Superior temporal gyrus (tissue), 1 donor: ENCODE data around the gene LRRC72.
"Not testable (repeated sequence)": the region's sequence is repeated elsewhere in the genome, so short reads cannot be mapped to it uniquely, and the experiment has no call there.

Source experiments
- DNase-seq: peaks from one replicate; pipeline ENCODE4 v3.0.0-alpha.2; 2016; ENCODE audit errors: extremely low spot score

LRRC72 gene

GRCh38 chr7:16579216-16579615 is 52.6 kb downstream of the LRRC72 start:
- DNase-seq: no peak

- no peak for DNase-seq
Measured at GRCh38 chr7:16581286-16581685, 54.7 kb downstream of the LRRC72 start.

DNA sequence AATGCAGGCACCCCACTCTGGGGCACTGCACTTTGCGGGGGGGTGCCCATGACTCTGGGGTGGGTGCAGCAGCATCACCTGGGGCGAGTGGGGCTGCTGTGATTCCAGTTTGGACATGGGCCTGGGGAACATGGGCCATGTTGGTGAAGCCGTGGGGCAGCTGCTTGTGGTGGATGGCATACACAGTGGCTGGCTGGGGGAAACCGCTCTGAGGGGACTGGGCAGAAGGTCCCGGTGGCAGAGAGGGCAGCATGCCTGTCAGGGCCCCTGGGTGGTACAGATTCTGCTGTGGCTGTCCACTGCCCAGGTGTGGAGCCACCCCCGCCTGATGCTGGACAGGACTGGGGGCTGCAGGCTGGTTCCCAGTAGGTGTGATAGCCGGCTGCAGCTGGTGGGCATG is 57.2 kb downstream of the LRRC72 start:
- no peak for DNase-seq

DNA sequence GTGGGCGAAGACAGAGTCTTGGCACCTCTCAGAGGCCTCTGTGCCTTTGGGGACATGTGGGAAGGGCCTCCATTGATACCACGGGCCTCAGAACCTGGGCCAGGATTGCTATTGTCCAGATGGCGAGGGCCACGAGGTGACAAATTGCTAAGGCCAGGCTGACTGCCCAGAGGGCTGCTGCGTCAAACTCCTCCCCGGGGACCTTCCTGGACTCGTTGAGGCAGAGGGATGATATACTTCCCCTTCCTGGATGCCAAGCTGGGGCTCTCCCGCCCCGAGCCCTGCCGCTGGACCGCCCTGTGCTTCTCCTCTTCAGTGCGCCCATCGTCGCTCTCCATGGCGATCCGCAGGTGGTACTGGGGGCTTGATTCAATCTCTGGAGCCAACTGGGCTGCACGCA is 58.9 kb downstream of the LRRC72 start:
- no peak for DNase-seq

GRCh38 chr7:16586081-16586874 is 59.7 kb downstream of the LRRC72 start:
- DNase-seq: no peak

DNA sequence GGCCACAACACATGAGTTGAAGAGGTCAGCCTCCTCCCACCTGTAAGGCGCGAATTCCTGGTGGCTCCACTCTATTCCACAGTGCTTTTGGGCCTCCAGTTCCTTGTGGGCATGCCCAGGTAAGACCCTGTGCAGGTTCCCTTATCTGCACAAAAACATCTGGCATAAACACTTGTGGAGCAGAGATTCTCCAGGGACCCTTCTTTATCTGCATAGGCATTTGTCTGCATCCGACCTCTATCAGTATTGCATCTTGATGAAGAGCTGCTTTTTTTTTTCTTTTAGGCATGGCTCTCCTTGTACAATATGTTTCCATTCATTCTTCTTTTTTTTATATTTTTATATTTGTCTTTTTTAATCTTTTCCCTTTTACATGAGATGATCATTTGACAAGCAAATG is 60.5 kb downstream of the LRRC72 start:
- no peak for DNase-seq

DNA sequence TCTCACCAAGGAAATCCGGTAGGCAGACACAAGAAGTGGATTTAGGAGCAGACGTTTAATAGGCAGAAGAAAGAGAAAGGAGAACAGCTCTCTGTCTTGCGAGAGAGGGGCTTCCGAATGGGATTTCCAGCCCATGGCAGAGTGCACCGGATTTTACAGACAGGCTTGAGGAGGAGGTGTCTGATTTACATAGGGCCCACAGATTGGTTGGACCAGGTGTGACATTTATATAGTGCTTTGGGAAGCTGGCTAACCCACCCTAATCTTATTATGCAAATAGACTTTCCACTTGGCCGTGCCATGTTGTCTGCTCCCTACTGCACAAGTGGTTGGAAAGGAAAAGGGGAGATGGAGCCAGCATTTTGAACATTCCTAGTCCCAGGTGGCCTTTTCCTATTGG is 61.2 kb downstream of the LRRC72 start:
- DNase-seq: no peak

DNA sequence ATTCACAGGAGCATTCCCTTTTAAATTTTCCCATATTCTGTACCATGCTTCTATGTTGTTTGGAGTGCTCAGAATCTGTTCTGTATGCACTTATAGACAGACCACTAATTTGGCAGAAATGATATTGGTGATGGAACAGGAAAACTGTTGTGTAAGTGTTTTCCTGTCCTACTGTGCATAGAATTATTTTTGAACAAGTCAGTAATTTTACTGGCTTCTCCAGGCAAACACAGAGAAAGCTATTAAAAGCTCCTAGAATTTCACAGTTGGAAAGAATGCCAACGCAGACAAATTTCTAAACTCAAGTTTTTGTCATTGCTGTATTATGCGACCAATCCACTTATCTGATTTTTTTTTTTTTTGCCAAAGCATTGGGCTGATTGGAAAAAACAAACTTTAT is 63.3 kb downstream of the LRRC72 start:
- peak; percentile 65 for DNase-seq

DNA sequence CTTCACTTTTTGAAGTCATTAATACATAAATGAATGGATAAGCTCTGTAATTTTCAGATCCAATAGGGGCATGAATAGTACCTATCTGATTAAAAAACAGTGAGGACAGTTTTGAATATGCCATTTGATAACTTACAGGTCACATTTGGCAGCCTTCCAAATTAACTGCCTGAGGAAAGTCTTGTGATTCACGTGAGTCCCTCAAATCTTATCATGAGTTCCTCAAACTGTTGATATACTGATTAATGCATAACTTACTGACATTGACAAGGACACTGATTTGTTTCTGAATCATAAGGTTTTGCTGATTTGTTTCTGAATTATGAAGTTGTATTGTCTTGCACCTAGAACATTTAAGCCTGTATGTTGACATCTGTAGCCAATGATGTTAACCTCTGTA is 63.8 kb downstream of the LRRC72 start:
- no peak for DNase-seq

GRCh38 chr7:16592395-16592794 is 65.8 kb downstream of the LRRC72 start:
- no peak for DNase-seq

- DNase-seq: no peak
Measured at GRCh38 chr7:16594061-16594460, 67.4 kb downstream of the LRRC72 start.

GRCh38 chr7:16594676-16595075 is 68.1 kb downstream of the LRRC72 start:
- no peak for DNase-seq

GRCh38 chr7:16595596-16595995 is 69.0 kb downstream of the LRRC72 start:
- DNase-seq: not testable (repeated sequence)

- DNase-seq: no peak
Measured at GRCh38 chr7:16598015-16598414, 71.4 kb downstream of the LRRC72 start.

DNA sequence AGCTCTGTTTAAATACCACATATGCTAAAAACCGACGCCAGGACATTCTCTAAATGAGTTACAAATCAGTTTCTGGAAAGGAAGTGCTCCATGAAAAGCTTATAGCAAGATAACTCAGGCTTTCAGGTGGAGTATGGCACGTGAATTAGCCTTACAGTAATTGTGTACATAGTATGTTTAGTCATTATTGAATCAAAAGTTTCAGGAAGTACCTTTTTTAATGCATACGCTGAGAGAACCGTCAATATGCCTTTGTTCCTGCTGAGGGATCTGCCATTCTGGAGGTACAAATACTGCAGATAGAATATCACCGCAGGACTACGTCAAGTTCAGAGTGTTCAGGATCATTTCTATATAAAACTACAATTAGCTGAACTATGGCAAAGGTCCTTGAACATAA is 73.2 kb downstream of the LRRC72 start:
- DNase-seq: no peak

GRCh38 chr7:16603633-16604032 is 77.0 kb downstream of the LRRC72 start:
- DNase-seq: no peak

GRCh38 chr7:16604054-16604453 is 77.4 kb downstream of the LRRC72 start:
- DNase-seq: peak; percentile 64

- no peak for DNase-seq
Measured at GRCh38 chr7:16606704-16607103, 80.1 kb downstream of the LRRC72 start.

DNA sequence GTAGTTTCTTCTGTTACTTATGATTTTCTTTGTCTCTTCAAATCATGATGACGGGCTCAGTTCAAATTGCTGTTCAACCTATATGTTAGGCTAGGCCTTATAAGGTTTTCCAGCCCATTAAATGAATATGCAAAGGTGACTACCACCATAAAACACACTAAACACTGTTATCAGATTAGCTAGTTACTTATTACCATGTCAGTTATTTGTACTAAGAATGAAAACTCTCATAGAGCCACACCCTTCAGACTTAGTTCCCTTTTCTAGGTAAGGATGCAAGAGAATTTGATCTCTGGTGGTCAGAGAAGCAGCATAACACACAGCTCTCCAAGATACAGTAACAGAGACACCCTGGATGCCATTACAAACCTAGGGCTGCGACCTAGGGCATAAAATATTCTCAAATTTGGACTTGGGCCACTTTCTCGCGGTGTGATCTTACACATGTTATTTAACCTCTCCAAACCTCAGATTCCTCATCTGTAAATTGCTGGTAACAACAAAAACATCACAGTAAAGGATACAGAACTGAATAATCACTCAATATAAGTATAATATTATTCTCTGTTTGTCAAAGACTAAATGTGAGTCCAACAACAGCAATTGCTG is 83.3 kb downstream of the LRRC72 start:
- DNase-seq: no peak

GRCh38 chr7:16611711-16612110 is 85.1 kb downstream of the LRRC72 start:
- DNase-seq: no peak

- DNase-seq: no peak
Measured at GRCh38 chr7:16615228-16615627, 88.6 kb downstream of the LRRC72 start.

DNA sequence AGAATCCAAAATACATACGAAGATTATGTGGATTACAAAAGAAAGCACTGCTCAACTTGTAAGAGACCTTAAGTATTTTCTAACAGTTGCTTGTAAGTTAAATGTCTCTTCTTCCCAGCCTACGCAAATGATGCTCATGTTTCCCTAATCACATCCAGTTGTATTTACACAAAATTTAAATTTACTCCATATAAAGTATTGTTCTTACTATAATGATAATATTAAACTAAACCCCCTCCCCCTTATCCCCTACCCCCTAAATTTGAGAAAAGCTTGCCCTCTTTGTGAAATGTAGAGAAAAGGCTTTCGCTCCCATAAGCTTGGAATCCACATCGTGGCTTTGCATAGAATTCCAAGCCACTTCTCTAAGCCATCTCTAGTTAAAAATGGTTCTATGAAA is 89.5 kb downstream of the LRRC72 start:
- DNase-seq: no peak

DNA sequence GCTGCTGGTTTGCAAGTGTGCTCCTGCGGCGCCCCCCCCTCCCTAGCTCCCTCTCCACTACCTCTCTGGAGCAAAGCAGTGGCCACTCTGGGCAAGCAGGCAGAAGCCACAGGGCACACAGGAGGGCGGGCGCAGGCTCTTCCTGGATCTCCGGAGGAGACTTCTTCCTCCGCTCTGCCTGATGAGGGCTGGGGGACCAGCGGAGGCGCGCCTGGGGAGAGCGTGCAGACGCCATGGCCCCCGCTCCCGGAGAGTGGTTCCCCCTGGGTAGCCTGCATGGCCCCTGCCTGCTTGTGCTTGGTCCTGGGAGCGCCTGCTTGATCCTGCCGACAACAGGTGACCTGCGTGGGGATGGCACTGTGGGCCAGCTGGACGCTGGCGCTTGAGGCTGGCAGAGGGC is 89.9 kb downstream of the LRRC72 start:
- DNase-seq: no peak

DNA sequence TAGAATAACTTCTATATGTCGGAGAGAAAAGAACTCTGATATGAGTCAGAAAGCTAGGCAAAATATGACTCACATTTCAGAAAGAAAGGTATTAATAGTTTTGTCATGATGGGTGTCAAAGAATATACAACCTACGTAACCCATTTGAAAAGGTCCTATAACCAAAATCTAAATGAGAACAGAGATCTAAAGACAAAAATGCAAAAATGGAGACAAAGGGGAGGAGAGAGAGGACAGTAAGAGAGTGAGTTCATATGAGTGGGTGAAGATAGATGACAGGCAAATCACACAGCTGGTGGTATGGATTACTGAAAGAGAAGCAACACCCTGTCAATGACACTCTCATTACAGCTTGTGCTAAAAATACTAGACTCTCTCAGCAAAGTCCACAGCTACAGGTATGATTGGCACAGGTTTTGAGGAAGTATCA is 93.4 kb downstream of the LRRC72 start:
- DNase-seq: no peak
